ENCODE measurements around the gene S100A1.

DNA sequence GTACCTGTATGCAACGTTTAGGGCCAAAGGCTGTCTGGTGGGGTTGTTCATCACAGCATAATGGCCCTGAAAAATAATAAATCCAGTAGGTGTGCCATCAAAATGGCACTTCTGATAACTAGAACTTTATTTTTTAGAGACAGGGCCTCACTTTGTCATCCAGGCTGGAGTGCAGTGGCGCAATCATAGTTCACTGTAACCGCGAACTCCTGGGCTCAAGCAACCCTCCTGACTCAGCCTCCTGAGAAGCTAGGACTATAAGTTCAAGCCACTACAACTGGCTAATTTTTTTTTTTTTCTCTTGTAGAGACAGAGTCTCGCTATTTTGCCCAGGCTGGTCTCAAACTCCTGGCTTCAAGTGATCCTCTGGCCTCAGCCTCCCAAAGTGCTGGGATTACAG is 35.0 kb downstream of the S100A1 start:
- TF ChIP-seq, protein P1, sequence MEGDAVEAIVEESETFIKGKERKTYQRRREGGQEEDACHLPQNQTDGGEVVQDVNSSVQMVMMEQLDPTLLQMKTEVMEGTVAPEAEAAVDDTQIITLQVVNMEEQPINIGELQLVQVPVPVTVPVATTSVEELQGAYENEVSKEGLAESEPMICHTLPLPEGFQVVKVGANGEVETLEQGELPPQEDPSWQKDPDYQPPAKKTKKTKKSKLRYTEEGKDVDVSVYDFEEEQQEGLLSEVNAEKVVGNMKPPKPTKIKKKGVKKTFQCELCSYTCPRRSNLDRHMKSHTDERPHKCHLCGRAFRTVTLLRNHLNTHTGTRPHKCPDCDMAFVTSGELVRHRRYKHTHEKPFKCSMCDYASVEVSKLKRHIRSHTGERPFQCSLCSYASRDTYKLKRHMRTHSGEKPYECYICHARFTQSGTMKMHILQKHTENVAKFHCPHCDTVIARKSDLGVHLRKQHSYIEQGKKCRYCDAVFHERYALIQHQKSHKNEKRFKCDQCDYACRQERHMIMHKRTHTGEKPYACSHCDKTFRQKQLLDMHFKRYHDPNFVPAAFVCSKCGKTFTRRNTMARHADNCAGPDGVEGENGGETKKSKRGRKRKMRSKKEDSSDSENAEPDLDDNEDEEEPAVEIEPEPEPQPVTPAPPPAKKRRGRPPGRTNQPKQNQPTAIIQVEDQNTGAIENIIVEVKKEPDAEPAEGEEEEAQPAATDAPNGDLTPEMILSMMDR (IDR thresholded peaks at IDR 0.05), result no peak
- no peak for TF ChIP-seq POLR2A (IDR thresholded peaks at IDR 0.05)

Data from thyroid gland (tissue), 4 donors.